ENCODE data around the gene CHRFAM7A.
A peak's percentile ranks its signal among the peaks of the same experiment; 100 is the strongest.
"Not testable (repeated sequence)": the region's sequence is repeated elsewhere in the genome, so short reads cannot be mapped to it uniquely, and the experiment has no call there.

CHRFAM7A gene

GRCh38 chr15:30374862-30375261 lies 18.5 kb downstream of the CHRFAM7A start:
- H3K9me3 ChIP-seq (ENCODE audit: insufficient read depth, low read depth, low read length); H3K27me3 ChIP-seq (ENCODE audit: insufficient read depth, low read length); H3K36me3 ChIP-seq (ENCODE audit: insufficient read depth, low read depth, low read length); H3K4me3 ChIP-seq (ENCODE audit: low read length); H3K9ac ChIP-seq (ENCODE audit: low read depth, low read length); H3K27ac ChIP-seq (ENCODE audit: low read length); H3K4me1 ChIP-seq (ENCODE audit: insufficient read depth, low read length): not testable (repeated sequence)

GRCh38 chr15:30368271-30368670 lies 25.1 kb downstream of the CHRFAM7A start:
- not testable (repeated sequence) for H3K27ac ChIP-seq (ENCODE audit: low read length)

GRCh38 chr15:30367246-30367645 lies 26.1 kb downstream of the CHRFAM7A start:
- not testable (repeated sequence) for H3K9me3 ChIP-seq (ENCODE audit: insufficient read depth, low read depth, low read length); H3K36me3 ChIP-seq (ENCODE audit: insufficient read depth, low read depth, low read length); H3K27me3 ChIP-seq (ENCODE audit: insufficient read depth, low read length); H3K9ac ChIP-seq (ENCODE audit: low read depth, low read length); H3K27ac ChIP-seq (ENCODE audit: low read length); H3K4me3 ChIP-seq (ENCODE audit: low read length); H3K4me1 ChIP-seq (ENCODE audit: insufficient read depth, low read length)

More at GRCh38 chr15:30368271-30368670, 25.1 kb downstream of the CHRFAM7A start:
- not testable (repeated sequence) for H3K9me3 ChIP-seq (ENCODE audit: insufficient read depth, low read depth, low read length); H3K4me1 ChIP-seq (ENCODE audit: insufficient read depth, low read length); H3K4me3 ChIP-seq (ENCODE audit: low read length); H3K27me3 ChIP-seq (ENCODE audit: insufficient read depth, low read length); H3K36me3 ChIP-seq (ENCODE audit: insufficient read depth, low read depth, low read length); H3K9ac ChIP-seq (ENCODE audit: low read depth, low read length)

- not testable (repeated sequence) for H3K4me1 ChIP-seq (ENCODE audit: insufficient read depth, low read length); H3K27ac ChIP-seq (ENCODE audit: low read length); H3K4me3 ChIP-seq (ENCODE audit: low read length); H3K9ac ChIP-seq (ENCODE audit: low read depth, low read length); H3K27me3 ChIP-seq (ENCODE audit: insufficient read depth, low read length); H3K36me3 ChIP-seq (ENCODE audit: insufficient read depth, low read depth, low read length); H3K9me3 ChIP-seq (ENCODE audit: insufficient read depth, low read depth, low read length)
Observed at GRCh38 chr15:30361404-30361803, 31.9 kb downstream of the CHRFAM7A start.

- not testable (repeated sequence) for H3K4me3 ChIP-seq (ENCODE audit: low read length); H3K9ac ChIP-seq (ENCODE audit: low read depth, low read length); H3K9me3 ChIP-seq (ENCODE audit: insufficient read depth, low read depth, low read length); H3K27me3 ChIP-seq (ENCODE audit: insufficient read depth, low read length); H3K4me1 ChIP-seq (ENCODE audit: insufficient read depth, low read length); H3K27ac ChIP-seq (ENCODE audit: low read length); H3K36me3 ChIP-seq (ENCODE audit: insufficient read depth, low read depth, low read length)
Observed at GRCh38 chr15:30360990-30361389, 32.4 kb downstream of the CHRFAM7A start.

GRCh38 chr15:30355043-30355442 lies 38.3 kb downstream of the CHRFAM7A start:
- H3K27ac ChIP-seq (ENCODE audit: low read length); H3K4me3 ChIP-seq (ENCODE audit: low read length); H3K4me1 ChIP-seq (ENCODE audit: insufficient read depth, low read length); H3K36me3 ChIP-seq (ENCODE audit: insufficient read depth, low read depth, low read length); H3K9ac ChIP-seq (ENCODE audit: low read depth, low read length); H3K27me3 ChIP-seq (ENCODE audit: insufficient read depth, low read length); H3K9me3 ChIP-seq (ENCODE audit: insufficient read depth, low read depth, low read length): not testable (repeated sequence)

- H3K27ac ChIP-seq (ENCODE audit: low read length); H3K27me3 ChIP-seq (ENCODE audit: insufficient read depth, low read length); H3K36me3 ChIP-seq (ENCODE audit: insufficient read depth, low read depth, low read length); H3K4me3 ChIP-seq (ENCODE audit: low read length); H3K9me3 ChIP-seq (ENCODE audit: insufficient read depth, low read depth, low read length); H3K4me1 ChIP-seq (ENCODE audit: insufficient read depth, low read length); H3K9ac ChIP-seq (ENCODE audit: low read depth, low read length): not testable (repeated sequence)
Observed at GRCh38 chr15:30349803-30350202, 43.5 kb downstream of the CHRFAM7A start.

- not testable (repeated sequence) for H3K4me1 ChIP-seq (ENCODE audit: insufficient read depth, low read length); H3K9ac ChIP-seq (ENCODE audit: low read depth, low read length); H3K4me3 ChIP-seq (ENCODE audit: low read length); H3K27me3 ChIP-seq (ENCODE audit: insufficient read depth, low read length); H3K27ac ChIP-seq (ENCODE audit: low read length); H3K9me3 ChIP-seq (ENCODE audit: insufficient read depth, low read depth, low read length); H3K36me3 ChIP-seq (ENCODE audit: insufficient read depth, low read depth, low read length)
Observed at GRCh38 chr15:30336584-30336983, 56.8 kb downstream of the CHRFAM7A start.

GRCh38 chr15:30334152-30334551 lies 59.2 kb downstream of the CHRFAM7A start:
- not testable (repeated sequence) for H3K9ac ChIP-seq (ENCODE audit: low read depth, low read length); H3K9me3 ChIP-seq (ENCODE audit: insufficient read depth, low read depth, low read length); H3K4me3 ChIP-seq (ENCODE audit: low read length)

GRCh38 chr15:30326145-30326544 lies 67.2 kb downstream of the CHRFAM7A start:
- H3K4me3 ChIP-seq (ENCODE audit: low read length), result peak overlapping the region; percentile 49; the same call in 1 of the 2 replicates
- not testable (repeated sequence) for H3K27me3 ChIP-seq (ENCODE audit: insufficient read depth, low read length); H3K36me3 ChIP-seq (ENCODE audit: insufficient read depth, low read depth, low read length); H3K4me1 ChIP-seq (ENCODE audit: insufficient read depth, low read length); H3K9me3 ChIP-seq (ENCODE audit: insufficient read depth, low read depth, low read length); H3K9ac ChIP-seq (ENCODE audit: low read depth, low read length); H3K27ac ChIP-seq (ENCODE audit: low read length)

More at GRCh38 chr15:30334152-30334551, 59.2 kb downstream of the CHRFAM7A start:
- H3K27ac ChIP-seq (ENCODE audit: low read length); H3K36me3 ChIP-seq (ENCODE audit: insufficient read depth, low read depth, low read length); H3K27me3 ChIP-seq (ENCODE audit: insufficient read depth, low read length); H3K4me1 ChIP-seq (ENCODE audit: insufficient read depth, low read length): not testable (repeated sequence)

GRCh38 chr15:30321063-30321462 lies 72.3 kb downstream of the CHRFAM7A start:
- not testable (repeated sequence) for H3K4me1 ChIP-seq (ENCODE audit: insufficient read depth, low read length); H3K4me3 ChIP-seq (ENCODE audit: low read length); H3K27ac ChIP-seq (ENCODE audit: low read length); H3K27me3 ChIP-seq (ENCODE audit: insufficient read depth, low read length); H3K9me3 ChIP-seq (ENCODE audit: insufficient read depth, low read depth, low read length); H3K36me3 ChIP-seq (ENCODE audit: insufficient read depth, low read depth, low read length); H3K9ac ChIP-seq (ENCODE audit: low read depth, low read length)

GRCh38 chr15:30315704-30316103 lies 77.6 kb downstream of the CHRFAM7A start:
- not testable (repeated sequence) for H3K27me3 ChIP-seq (ENCODE audit: insufficient read depth, low read length)

GRCh38 chr15:30310575-30310974 lies 82.8 kb downstream of the CHRFAM7A start:
- not testable (repeated sequence) for H3K9ac ChIP-seq (ENCODE audit: low read depth, low read length); H3K36me3 ChIP-seq (ENCODE audit: insufficient read depth, low read depth, low read length); H3K4me3 ChIP-seq (ENCODE audit: low read length); H3K4me1 ChIP-seq (ENCODE audit: insufficient read depth, low read length); H3K9me3 ChIP-seq (ENCODE audit: insufficient read depth, low read depth, low read length); H3K27ac ChIP-seq (ENCODE audit: low read length); H3K27me3 ChIP-seq (ENCODE audit: insufficient read depth, low read length)

More at GRCh38 chr15:30315704-30316103, 77.6 kb downstream of the CHRFAM7A start:
- not testable (repeated sequence) for H3K36me3 ChIP-seq (ENCODE audit: insufficient read depth, low read depth, low read length); H3K4me3 ChIP-seq (ENCODE audit: low read length); H3K9ac ChIP-seq (ENCODE audit: low read depth, low read length); H3K9me3 ChIP-seq (ENCODE audit: insufficient read depth, low read depth, low read length); H3K27ac ChIP-seq (ENCODE audit: low read length); H3K4me1 ChIP-seq (ENCODE audit: insufficient read depth, low read length)
